HepG2 (cell line): Measurements from ENCODE around the gene SEZ6. TPM values are rescaled to one million over a fixed set of nuclear protein-coding genes. Genes with fewer than 3 reads are reported as not detected.

ENCODE experiments used
- ATAC-seq: fragments of 200-7000 bp; cut with Tn5 transposase; 3 replicates; pipeline ENCODE4 v1.9.1; 2020; ENCODE audit warnings: mild to moderate bottlenecking, moderate library complexity
- BruUV-seq: library from RNA; stranded (reverse); fragments of 400-500 nt; replicated peaks from 2 replicates; lab custom pipeline; 2021; lab: Mats Ljungman, UMichigan
- CTCF ChIA-PET: fragments of 300-600 bp; formaldehyde crosslinking; extraction: SDS; loops from one replicate; lab custom pipeline; 2021; ENCODE audit warnings: low total read pairs, inconsistent platforms, low intra/inter-chr PET ratio; lab: Yijun Ruan, JAX
- POLR2A ChIA-PET: fragments of 350-600 bp; sonication (Branson Sonifier 250); formaldehyde crosslinking; loops from one replicate; lab custom pipeline; 2020; ENCODE audit warnings: antibody characterized with exemption, inconsistent platforms; lab: Yijun Ruan, JAX
- DNase-seq: peaks from one replicate; pipeline ENCODE4 v3.0.0-alpha.2; 2015; ENCODE audit warnings: low spot score
- FAIRE-seq: peaks from 3 replicates; lab custom pipeline; 2011; peaks lifted over from hg19 to GRCh38; lab: Jason Lieb, UNC
- H2AFZ ChIP-seq: one replicate; pipeline ENCODE4 v1.6.1; 2011; ENCODE audit warnings: low read length, inconsistent platforms
- H3K27ac ChIP-seq: fragments of 300-600 bp; 3 replicates; pipeline ENCODE4 v1.8.0; 2011; ENCODE audit warnings: mixed run types, mild to moderate bottlenecking, mixed read lengths, low read length, inconsistent platforms; ENCODE audit not compliant: insufficient read depth; ENCODE audit errors: extremely low read length
- H3K27me3 ChIP-seq, 2 experiments: fragments of 200-600 bp in 1 of 2; 2 replicates in 1 of 2; 3 replicates in 1 of 2; pipeline versions ENCODE4 v1.6.0 to v1.8.0; 2011; ENCODE audit warnings: low read length in 2 of 2, mild to moderate bottlenecking in 2 of 2, moderate library complexity in 2 of 2, inconsistent platforms in 1 of 2; ENCODE audit not compliant: insufficient read depth in 2 of 2, control insufficient read depth in 1 of 2
- H3K36me3 ChIP-seq, 2 experiments: fragments of 200-600 bp in 1 of 2; replicated peaks in 1 of 2; 2 replicates in 1 of 2; 3 replicates in 1 of 2; pipeline versions ENCODE4 v1.5.1 to v1.8.0; 2011; ENCODE audit warnings: low read length in 2 of 2, inconsistent platforms in 1 of 2; ENCODE audit not compliant: insufficient read depth in 2 of 2, control insufficient read depth in 1 of 2
- H3K4me1 ChIP-seq: 2 replicates; pipeline ENCODE4 v1.5.1; 2012; ENCODE audit warnings: low read length, inconsistent platforms; ENCODE audit not compliant: insufficient read depth
- H3K4me2 ChIP-seq: 2 replicates; pipeline ENCODE4 v1.6.0; 2011; ENCODE audit warnings: low read depth, low read length, inconsistent platforms
- H3K4me3 ChIP-seq, 3 experiments: fragments of 200-600 bp in 1 of 3; sonication (generic), shearing (Covaris generic) in 1 of 3; replicated peaks in 1 of 3; 2 replicates each; pipeline ENCODE4 v1.5.1; 2011 to 2016; ENCODE audit warnings: low read length in 3 of 3, inconsistent platforms in 2 of 3, low read depth in 2 of 3, mild to moderate bottlenecking in 2 of 3, control low read depth in 1 of 3, mixed read lengths in 1 of 3; ENCODE audit not compliant: insufficient read depth in 1 of 3
- H3K79me2 ChIP-seq: one replicate; pipeline ENCODE4 v1.6.1; 2011; ENCODE audit warnings: low read length, inconsistent platforms; ENCODE audit not compliant: insufficient read depth
- H3K9ac ChIP-seq: 2 replicates; pipeline ENCODE4 v1.6.0; 2011; ENCODE audit warnings: mild to moderate bottlenecking, low read depth, low read length, inconsistent platforms; ENCODE audit not compliant: insufficient read depth
- H3K9me3 ChIP-seq: 2 replicates; pipeline ENCODE4 v1.5.1; 2012; ENCODE audit warnings: mild to moderate bottlenecking, low read length
- H4K20me1 ChIP-seq: 2 replicates; pipeline ENCODE4 v1.6.0; 2011; ENCODE audit warnings: inconsistent platforms, mild to moderate bottlenecking, low read length, moderate library complexity; ENCODE audit not compliant: insufficient read depth
- ATF6 ChIP-seq: sonication (generic); formaldehyde crosslinking; conservative IDR thresholded peaks from 2 replicates; pipeline ENCODE4 v1.4.0; 2020; ENCODE audit warnings: missing genetic modification reagents
- GABPA ChIP-seq, 2 experiments: IDR thresholded peaks; 2 replicates each; pipeline ENCODE4 v1.6.1; 2011 to 2016; ENCODE audit warnings: low read depth in 2 of 2, low read length in 1 of 2, missing biosample characterization in 1 of 2, missing genetic modification characterization in 1 of 2
- POGZ ChIP-seq: sonication (generic); formaldehyde crosslinking; IDR thresholded peaks from 2 replicates; pipeline ENCODE4 v1.4.0; 2020; ENCODE audit warnings: mild to moderate bottlenecking, missing genetic modification reagents
- SRSF9 ChIP-seq: fragments of 200-400 bp; formaldehyde crosslinking; IDR thresholded peaks from 2 replicates; pipeline ENCODE4 v1.6.1; 2018; ENCODE audit warnings: borderline replicate concordance, mild to moderate bottlenecking, low read depth, low read length; ENCODE audit not compliant: insufficient read depth, poor library complexity, severe bottlenecking
- TERF1 ChIP-seq: sonication (generic); formaldehyde crosslinking; IDR thresholded peaks from 2 replicates; pipeline ENCODE4 v1.8.0; 2022; ENCODE audit warnings: mild to moderate bottlenecking, missing genetic modification reagents, moderate library complexity
- ZBTB7B ChIP-seq: sonication (generic); formaldehyde crosslinking; IDR thresholded peaks from 2 replicates; pipeline ENCODE4 v1.4.0; 2020; ENCODE audit warnings: missing genetic modification reagents
- ZSCAN25 ChIP-seq: sonication (generic); formaldehyde crosslinking; IDR thresholded peaks from 2 replicates; pipeline ENCODE4 v1.8.0; 2022; ENCODE audit warnings: mild to moderate bottlenecking, missing genetic modification reagents
- WGBS: methylation state at CpG from one replicate; pipeline ENCODE4 v1.1.6; 2017; ENCODE audit warnings: low lambda C conversion rate; 5-methylcytosine and 5-hydroxymethylcytosine counted together
- in situ Hi-C: cut with HindIII; loops from 2 replicates; pipeline ENCODE4 v1.10.0; 2017; ENCODE audit warnings: low pct_unique_long_range_greater_than_20kb; ENCODE audit not compliant: extremely low pct_ligation_motif_present
- intact Hi-C: fragments of 100-400 bp; cut with micrococcal nuclease; formaldehyde crosslinking; loops from one replicate; pipeline ENCODE4 v1.10.0; 2022; ENCODE audit not compliant: unreplicated experiment
- polyA plus RNA-seq, 8 experiments: library from polyadenylated mRNA; depleted of rRNA in 3 of 8; stranded (reverse) in 7 of 8; unstranded in 1 of 8; fragments of >200 nt; fragmentation: Illumina TruSeq in 4 of 8; extraction: Trizol in 4 of 8; gene quantifications; 2 replicates each; pipeline versions ENCODE4 v1.2.1 to v1.2.3, GENCODE V29; 2011 to 2016; ENCODE audit warnings: low read depth in 4 of 8, missing spikeins in 1 of 8, mixed read lengths in 1 of 8; ENCODE audit not compliant: insufficient read depth in 1 of 8
- total RNA-seq, 5 experiments: library from RNA; depleted of rRNA; stranded (reverse); fragments of >200 nt; fragmentation: Illumina TruSeq; extraction: Trizol; gene quantifications; 2 replicates each; pipeline ENCODE4 v1.2.3, GENCODE V29; 2016; ENCODE audit warnings: low read depth in 1 of 5
- TF ChIP-seq, protein P1 (sequence below): sonication (generic); formaldehyde crosslinking; IDR thresholded peaks from 2 replicates; pipeline ENCODE4 v1.5.1; 2020; ENCODE audit warnings: mild to moderate bottlenecking, missing genetic modification reagents, borderline replicate concordance

The SEZ6 gene
- total and polyA plus RNA-seq, 2 of the 13 experiments (the other 11 are each of a cell fraction or from before 2014, with no cell fraction given): not detected

- H3K79me2 ChIP-seq: no peaks in the 10 kb centered on the region
- H3K27ac ChIP-seq: no peak overlapping the region
- in situ Hi-C loops (no loop called here), intact Hi-C loops (no loop called here)
- H4K20me1 ChIP-seq: no peaks in the 10 kb centered on the region
- ChIA-PET CTCF (no interaction called here), POLR2A (no interaction called here)
- peaks cover 4 to 74% of the 10 kb centered on the region in 2 experiments for H3K27me3 ChIP-seq
- H3K4me3 ChIP-seq: no peak overlapping the region
- no peak for FAIRE-seq
- H3K36me3 ChIP-seq: no peaks in the 10 kb centered on the region
- H2AFZ ChIP-seq: no peak overlapping the region
- H3K9me3 ChIP-seq: no peaks in the 10 kb centered on the region
- DNase-seq: no peak
- peaks cover 14% of the 10 kb centered on the region for H3K4me1 ChIP-seq
- no TSS peak for BruUV-seq
- ATAC-seq: no peak
- TF ChIP-seq SRSF9: no peak
- no peak for TF ChIP-seq GABPA (IDR thresholded peaks at IDR 0.05; ENCODE audit: low read depth, low read length)
- TF ChIP-seq GABPA (CRISPR knock-in tag; IDR thresholded peaks at IDR 0.05; ENCODE audit: low read depth): no peak
- no peak for TF ChIP-seq ATF6 (CRISPR knock-in tag)
- TF ChIP-seq, all 625 proteins: peak for 0
- Histone ChIP-seq H3K9ac (no peak overlapping the region), H3K4me2 (no peak overlapping the region)
- 47% methylated on average over 6 of the region's 6 CpGs for WGBS
Observed at GRCh38 chr17:29024316-29024952, 18.6 kb upstream of the SEZ6 start.

- Histone ChIP-seq H3K36me3 (no peaks in the 10 kb centered on the region), H3K4me3 (no peak overlapping the region), H3K79me2 (no peaks in the 10 kb centered on the region), H3K9ac (no peak overlapping the region), H4K20me1 (no peaks in the 10 kb centered on the region), H3K27me3 (peaks cover 3 to 78% of the 10 kb centered on the region in 2 experiments), H3K27ac (no peak overlapping the region), H3K9me3 (no peaks in the 10 kb centered on the region), H2AFZ (no peak overlapping the region), H3K4me1 (peaks cover 19% of the 10 kb centered on the region), H3K4me2 (no peak overlapping the region)
- CTCF ChIA-PET: no interaction called here
- intact Hi-C loops (no loop called here), in situ Hi-C loops (no loop called here)
- DNase-seq: no peak
- ATAC-seq: no peak
- POLR2A ChIA-PET: no interaction called here
- FAIRE-seq: no peak
- BruUV-seq: no TSS peak
- WGBS: 28% methylated on average over 5 of the region's 7 CpGs
- TF ChIP-seq POGZ (CRISPR knock-in tag): no peak
- TF ChIP-seq TERF1 (CRISPR knock-in tag): no peak
- no peak for TF ChIP-seq ZSCAN25 (CRISPR knock-in tag)
- TF ChIP-seq, protein P1, sequence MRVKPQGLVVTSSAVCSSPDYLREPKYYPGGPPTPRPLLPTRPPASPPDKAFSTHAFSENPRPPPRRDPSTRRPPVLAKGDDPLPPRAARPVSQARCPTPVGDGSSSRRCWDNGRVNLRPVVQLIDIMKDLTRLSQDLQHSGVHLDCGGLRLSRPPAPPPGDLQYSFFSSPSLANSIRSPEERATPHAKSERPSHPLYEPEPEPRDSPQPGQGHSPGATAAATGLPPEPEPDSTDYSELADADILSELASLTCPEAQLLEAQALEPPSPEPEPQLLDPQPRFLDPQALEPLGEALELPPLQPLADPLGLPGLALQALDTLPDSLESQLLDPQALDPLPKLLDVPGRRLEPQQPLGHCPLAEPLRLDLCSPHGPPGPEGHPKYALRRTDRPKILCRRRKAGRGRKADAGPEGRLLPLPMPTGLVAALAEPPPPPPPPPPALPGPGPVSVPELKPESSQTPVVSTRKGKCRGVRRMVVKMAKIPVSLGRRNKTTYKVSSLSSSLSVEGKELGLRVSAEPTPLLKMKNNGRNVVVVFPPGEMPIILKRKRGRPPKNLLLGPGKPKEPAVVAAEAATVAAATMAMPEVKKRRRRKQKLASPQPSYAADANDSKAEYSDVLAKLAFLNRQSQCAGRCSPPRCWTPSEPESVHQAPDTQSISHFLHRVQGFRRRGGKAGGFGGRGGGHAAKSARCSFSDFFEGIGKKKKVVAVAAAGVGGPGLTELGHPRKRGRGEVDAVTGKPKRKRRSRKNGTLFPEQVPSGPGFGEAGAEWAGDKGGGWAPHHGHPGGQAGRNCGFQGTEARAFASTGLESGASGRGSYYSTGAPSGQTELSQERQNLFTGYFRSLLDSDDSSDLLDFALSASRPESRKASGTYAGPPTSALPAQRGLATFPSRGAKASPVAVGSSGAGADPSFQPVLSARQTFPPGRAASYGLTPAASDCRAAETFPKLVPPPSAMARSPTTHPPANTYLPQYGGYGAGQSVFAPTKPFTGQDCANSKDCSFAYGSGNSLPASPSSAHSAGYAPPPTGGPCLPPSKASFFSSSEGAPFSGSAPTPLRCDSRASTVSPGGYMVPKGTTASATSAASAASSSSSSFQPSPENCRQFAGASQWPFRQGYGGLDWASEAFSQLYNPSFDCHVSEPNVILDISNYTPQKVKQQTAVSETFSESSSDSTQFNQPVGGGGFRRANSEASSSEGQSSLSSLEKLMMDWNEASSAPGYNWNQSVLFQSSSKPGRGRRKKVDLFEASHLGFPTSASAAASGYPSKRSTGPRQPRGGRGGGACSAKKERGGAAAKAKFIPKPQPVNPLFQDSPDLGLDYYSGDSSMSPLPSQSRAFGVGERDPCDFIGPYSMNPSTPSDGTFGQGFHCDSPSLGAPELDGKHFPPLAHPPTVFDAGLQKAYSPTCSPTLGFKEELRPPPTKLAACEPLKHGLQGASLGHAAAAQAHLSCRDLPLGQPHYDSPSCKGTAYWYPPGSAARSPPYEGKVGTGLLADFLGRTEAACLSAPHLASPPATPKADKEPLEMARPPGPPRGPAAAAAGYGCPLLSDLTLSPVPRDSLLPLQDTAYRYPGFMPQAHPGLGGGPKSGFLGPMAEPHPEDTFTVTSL: no peak
- TF ChIP-seq ZBTB7B (CRISPR knock-in tag): no peak
Observed at GRCh38 chr17:29022074-29022473, 16.2 kb upstream of the SEZ6 start.
